NCI-H146 treated with DMSO at 0.1 percent for 48 hours (cell line): ENCODE results near the gene LRRK1.

ENCODE experiments used
- DNase-seq: peaks from one replicate; lab custom pipeline; 2025; ENCODE audit not compliant: unreplicated experiment; lab: John Stamatoyannopoulos, UW

Gene LRRK1

GRCh38 chr15:101001796-101002195, 82.6 kb downstream of the LRRK1 start:
- DNase-seq = no peak

GRCh38 chr15:101003081-101003480, 83.9 kb downstream of the LRRK1 start:
- DNase-seq = no peak

DNA sequence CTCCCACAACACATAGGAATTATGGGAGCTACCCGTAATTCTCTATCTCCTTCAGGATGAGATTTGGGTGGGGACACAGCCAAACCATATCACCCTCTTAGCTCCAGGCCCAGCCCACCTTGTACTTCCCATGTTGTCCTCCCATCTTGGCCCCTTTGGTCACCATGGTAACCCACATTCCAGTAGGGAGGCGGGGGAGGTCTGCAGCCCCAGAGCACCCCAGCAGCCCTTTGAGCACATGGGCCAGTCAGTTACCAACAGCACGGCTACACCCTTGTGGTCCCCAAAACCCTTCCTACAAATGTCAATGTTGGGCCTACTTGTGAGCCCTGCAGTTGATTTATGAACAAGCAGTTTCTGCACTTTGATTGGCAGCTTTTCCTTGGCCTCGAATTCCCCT, 84.5 kb downstream of the LRRK1 start:
- DNase-seq = no peak

- DNase-seq = no peak
These were observed 85.3 kb downstream of the LRRK1 start for GRCh38 chr15:101004500-101004899.

DNA sequence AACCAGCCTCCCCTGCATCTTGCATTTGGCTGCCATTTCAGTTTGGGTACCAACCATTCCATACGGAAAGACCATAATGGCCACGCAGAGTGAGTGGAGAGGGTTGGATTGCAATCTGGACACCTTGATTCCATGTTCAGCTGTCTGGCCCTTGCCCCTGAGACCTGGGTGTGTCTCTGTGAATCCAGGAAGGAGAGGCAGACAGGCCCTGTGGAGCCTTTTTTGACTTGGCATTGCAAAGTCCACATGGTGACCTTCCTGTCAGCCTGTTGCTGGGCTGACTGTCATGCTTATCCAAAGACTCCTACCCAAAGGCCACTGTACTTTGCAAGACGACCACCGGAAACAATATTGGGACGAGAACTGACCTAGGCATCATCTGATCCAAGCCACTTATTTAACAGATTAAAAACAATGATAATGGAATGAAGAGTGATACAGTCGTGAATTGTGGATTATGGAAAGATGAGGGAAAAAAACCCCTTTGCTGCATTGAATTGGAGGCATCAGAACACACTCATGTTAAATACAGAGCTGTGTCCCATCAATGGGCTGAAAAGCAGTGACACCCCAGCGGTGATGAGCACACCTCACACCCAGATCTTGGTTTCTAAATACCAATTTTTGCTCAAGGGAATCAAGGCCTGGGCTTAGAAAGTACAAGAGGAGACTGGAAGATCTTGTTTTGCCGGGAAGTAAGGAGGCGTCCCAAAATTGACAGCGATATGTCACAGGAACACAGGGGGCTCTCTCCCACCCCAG, 86.0 kb downstream of the LRRK1 start:
- no peak for DNase-seq

- peak; percentile 30 for DNase-seq
These were observed 88.0 kb downstream of the LRRK1 start for GRCh38 chr15:101006931-101007691.

DNA sequence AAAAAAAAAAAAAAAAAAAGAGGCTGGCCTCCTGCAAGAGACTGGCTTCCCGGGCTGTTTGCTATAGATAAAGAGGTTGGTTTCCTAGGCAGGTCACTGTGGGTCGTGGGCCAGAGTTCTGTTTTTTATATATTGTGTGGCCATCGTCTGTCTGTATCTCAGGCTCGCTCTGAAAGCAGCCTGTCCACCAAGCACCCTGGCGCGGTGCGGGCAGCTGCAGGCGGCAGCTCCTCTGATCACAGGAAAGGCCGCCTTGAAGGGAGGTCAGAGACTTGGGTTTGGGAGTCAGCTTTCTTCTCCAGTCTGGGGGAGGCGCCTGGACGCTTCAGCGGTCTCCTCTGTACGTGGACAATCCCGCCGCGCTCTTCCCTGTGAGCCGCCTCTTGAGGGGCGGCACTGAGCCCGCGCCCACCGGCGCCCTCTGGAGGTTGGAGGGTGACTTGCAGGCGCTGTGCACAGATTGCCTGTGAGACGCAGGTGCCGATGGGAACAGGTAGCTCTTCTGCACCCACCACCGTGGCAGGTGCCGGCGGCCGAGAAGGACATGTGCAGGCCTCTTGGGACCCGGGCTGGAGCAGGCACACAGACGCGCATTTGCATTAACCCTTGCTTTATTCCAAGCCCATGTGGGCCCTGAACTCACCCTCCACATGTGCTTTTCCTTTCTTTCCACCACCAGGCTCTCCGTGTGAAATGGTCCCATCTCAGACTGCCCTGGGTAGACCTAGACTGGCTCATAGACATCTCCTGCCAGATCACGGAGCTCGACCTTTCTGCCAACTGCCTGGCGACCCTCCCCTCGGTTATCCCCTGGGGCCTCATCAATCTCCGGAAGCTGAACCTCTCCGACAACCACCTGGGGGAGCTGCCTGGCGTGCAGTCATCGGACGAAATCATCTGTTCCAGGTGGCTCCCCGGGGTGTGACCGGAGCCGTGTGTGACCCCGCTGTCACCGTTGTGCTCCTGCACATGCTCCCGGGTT, 89.3 kb downstream of the LRRK1 start:
- DNase-seq = peak; percentile 73

DNA sequence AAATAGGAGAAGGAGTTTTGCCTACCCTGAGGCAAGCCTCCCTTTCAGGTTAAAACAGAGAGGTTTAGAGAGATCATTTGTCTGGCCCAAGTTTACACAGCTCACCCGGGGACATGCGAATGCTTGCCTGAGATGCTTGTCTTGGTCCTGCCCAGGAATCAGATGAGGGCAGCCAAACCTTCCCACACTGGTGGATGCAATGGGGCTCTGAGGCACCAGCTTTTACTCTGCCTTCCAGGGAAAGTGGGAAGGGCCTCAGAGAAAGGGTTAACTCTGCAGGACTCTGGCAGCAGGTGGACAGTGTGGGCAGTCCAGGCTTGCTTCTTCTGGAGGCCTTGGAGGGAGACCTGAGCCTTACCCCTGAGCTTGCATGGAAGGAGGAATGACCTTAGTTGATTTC, 90.0 kb downstream of the LRRK1 start:
- no peak for DNase-seq

DNA sequence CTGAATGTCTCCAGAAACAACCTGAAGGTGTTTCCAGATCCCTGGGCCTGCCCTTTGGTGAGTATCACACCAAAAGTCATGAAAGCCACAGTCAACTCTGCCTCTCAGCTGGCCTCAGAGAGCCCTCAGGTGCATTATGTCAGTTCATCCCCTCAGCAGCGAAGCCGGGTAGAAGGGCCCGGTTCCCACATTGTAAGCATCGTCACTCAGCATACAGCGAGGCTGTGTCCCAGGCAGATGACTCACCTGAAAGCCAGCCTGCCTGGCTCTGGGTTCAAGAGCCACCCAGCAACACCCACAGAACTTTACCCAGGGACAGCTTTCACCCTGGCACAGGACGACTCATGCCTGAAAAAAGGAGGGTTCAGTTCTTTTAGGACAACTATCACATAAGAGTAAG, 91.6 kb downstream of the LRRK1 start:
- no peak for DNase-seq

GRCh38 chr15:101012326-101013200, 93.4 kb downstream of the LRRK1 start:
- DNase-seq = no peak

DNA sequence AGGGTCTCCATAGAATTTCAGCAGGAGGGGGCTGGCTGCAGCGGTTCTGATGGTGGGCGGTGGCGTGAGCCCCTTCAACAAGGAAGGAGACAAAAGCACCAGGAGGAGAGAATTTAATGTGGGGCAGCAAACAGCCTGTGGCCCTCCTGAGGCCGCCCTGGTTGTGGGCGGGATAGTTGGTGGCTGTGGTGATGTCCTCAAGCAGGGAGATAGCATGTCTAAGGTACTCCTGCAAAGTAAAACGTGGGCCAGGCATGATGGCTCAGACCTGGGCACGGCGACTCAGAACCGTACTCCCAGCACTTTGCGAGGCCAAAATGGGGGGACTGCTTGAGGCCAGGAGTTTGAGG, 94.0 kb downstream of the LRRK1 start:
- DNase-seq = no peak

DNA sequence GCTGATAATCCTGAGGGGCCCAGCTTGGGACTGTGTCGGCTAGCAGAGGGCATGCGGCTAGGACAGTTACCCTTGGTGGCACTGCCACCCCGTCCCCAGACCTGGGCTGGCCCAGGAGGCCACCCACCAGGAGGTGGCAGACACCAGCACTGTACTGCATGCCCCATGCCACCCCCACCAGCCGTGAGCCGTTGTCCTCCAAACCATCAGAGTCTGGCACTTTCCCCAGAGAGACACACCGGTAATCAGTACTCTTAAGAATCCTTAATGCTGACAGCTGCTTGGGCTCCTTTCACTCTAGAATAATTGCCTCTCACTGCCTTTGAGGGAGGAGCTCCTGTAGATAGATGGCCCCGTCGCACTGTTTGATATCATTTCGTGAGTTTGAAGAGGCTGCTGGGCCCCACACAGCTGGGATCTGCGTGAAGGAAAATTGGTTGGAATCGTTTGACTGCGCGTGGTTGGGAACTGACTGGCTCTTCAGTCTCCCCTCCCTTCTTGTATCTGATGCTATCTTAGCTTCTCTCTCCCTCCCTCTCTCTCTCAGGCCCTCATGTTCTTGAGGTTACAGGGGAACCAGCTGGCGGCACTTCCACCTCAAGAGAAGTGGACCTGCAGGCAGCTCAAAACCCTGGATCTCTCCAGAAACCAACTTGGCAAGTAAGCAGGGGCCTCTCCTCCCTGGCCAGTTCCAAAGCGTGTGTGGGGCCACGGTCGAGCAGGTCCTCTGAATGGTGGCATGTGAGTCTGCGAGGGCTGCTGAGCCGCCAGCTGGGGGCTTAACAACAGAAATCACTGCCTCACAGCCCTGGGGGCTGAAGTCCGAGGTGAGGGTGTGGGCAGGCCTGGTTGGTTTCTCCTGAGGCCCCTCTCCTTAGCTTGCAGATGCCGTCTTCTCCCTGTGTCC, 94.9 kb downstream of the LRRK1 start:
- DNase-seq = no peak

DNA sequence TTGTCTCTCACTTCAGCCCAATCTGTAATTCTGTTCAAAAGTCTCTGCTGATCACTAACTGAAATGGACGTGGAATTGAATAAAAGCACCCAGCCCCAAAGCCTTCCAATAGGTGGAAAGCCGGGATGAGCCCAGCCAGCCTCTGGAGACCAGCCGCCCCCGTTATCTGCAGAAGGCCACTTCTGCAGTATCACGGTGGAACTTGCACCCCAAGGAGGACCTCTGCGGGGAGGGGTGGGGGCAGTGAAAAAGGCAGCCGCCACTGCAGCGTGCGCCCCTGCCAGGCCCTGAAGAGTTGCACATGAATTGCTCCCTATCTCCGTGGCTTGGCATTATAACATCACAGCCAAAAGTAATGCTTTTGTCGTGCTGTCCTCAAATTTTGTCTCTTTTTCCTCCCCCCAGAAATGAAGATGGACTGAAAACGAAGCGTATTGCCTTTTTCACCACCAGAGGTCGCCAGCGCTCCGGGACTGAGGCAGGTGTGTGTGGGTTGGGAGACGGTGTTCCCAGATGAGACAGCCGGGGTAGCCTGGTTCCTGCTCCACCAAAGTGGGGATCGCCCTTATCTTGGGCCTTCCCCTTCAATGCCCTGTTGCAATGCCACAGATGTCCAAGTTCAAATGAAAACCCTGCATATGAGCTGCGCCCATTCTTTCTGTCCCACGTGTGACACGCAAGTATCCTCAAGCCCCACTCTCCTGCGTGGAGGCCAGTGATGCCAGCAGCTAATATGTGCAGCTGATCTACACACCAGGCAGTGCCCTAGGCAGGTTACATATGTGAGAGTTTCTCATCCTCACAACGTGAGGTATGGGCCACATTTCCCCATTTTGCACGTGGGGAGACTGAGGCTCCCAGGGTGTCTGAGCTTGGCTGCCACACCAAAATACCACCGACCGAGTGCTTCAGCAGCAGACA, 96.0 kb downstream of the LRRK1 start:
- peak; percentile 11 for DNase-seq

GRCh38 chr15:101016581-101016980, 97.4 kb downstream of the LRRK1 start:
- DNase-seq = no peak

DNA sequence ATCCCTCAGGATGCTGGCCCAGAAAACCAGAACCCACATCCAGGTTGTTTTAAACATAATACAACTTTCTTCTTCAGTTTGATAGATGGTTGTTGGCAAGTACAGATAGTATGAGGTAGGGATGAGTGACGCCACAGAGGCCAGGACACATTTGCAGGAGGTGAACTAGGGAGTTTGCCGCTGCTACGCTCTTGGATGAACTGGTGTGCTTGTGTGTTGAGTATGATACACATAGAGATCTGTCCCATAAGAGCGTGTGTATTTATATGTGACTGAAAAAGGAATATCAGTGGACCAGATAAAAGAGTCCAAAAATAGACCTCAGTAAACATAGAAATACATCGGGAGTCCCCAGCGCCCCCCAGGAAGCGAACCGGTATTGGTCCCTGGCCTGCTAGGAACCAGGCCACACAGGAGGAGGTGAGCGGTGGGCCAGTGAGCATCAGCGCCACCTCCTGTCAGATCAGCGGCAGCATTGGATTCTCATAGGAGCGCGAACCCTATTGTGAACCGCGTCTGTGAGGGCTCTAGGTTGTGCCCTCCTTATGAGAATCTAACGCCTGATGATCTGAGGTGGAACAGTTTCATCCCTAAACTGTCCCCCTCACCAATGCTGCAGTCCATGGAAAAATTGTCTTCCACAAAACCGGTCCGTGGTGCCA, 98.1 kb downstream of the LRRK1 start:
- no peak for DNase-seq

DNA sequence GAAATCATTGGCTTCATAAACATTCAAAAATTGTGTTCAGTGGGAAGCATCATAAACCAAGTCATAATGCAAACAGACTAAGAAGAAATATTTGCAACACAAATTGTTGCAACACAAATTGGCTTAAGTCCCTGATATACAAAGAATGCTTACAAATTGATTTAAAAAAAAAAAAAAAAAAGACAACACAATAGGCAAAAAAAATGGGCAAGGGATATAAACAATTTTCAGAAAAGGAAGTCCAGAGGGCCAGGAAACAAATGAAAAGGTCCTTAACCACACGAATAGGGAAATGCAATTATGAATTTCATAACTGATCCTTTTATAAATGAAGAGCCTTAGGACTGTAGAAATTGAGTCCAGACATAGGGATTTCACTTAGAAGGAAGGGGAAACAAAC, 98.9 kb downstream of the LRRK1 start:
- DNase-seq = no peak

GRCh38 chr15:101018450-101018849, 99.3 kb downstream of the LRRK1 start:
- no peak for DNase-seq

DNA sequence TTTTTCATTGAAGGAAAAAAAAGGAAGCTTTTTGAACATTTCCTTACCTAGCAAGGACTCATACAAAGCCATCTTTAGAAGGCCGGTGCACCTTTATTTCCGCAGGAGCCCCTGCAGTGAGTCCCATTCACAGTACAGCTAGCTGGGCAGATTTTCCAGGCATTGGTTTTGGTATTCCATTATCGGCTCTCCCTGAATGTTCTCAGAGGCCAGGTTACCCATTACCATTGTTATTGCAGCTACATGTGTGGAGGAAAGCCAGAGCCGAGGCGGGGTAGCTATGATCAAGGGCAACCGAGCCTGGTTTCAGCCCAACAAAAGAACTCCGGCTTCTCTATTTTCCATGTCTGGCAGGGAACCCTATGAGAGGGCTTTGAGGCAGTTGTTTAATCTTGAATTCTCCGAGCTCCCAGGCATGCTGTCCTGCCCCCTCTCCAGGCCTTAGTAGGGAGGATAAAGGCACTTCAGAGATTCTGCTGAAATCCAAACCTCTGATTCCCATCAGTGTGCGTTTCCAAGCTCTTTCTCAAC, 100.3 kb downstream of the LRRK1 start:
- no peak for DNase-seq
